H9 (cell line): ENCODE measurements around the gene PLB1. TPM values are rescaled to one million over a fixed set of nuclear protein-coding genes. Genes with fewer than 3 reads are reported as not detected.

ENCODE experiments used
- DNase-seq: peaks from one replicate; pipeline ENCODE4 v3.0.0-alpha.2; 2017
- H2AFZ ChIP-seq: one replicate; pipeline ENCODE4 v1.6.1; 2013; ENCODE audit warnings: mild to moderate bottlenecking, low read length, control low read depth, moderate library complexity
- H2AK5ac ChIP-seq: 2 replicates; pipeline ENCODE4 v1.6.1; 2013; ENCODE audit warnings: low read length, control low read depth, mixed read lengths; ENCODE audit not compliant: insufficient read length
- H2BK120ac ChIP-seq: one replicate; pipeline ENCODE4 v1.6.1; 2013; ENCODE audit warnings: low read depth, mild to moderate bottlenecking, low read length, control low read depth, inconsistent platforms; ENCODE audit not compliant: poor library complexity, severe bottlenecking
- H2BK12ac ChIP-seq: 2 replicates; pipeline ENCODE4 v1.6.1; 2013; ENCODE audit warnings: low read length, control low read depth, mixed read lengths, low read depth; ENCODE audit not compliant: insufficient read length
- H2BK15ac ChIP-seq: 2 replicates; pipeline ENCODE4 v1.6.1; 2013; ENCODE audit warnings: low read depth, low read length, control low read depth
- H2BK20ac ChIP-seq: one replicate; pipeline ENCODE4 v1.6.1; 2013; ENCODE audit warnings: low read depth, mild to moderate bottlenecking, low read length, control low read depth, inconsistent platforms; ENCODE audit not compliant: poor library complexity, severe bottlenecking
- H2BK5ac ChIP-seq: 2 replicates; pipeline ENCODE4 v1.6.1; 2013; ENCODE audit warnings: low read length, control low read depth, mixed read lengths; ENCODE audit not compliant: insufficient read length
- H3K14ac ChIP-seq: 2 replicates; pipeline ENCODE4 v1.6.1; 2013; ENCODE audit warnings: low read length, control low read depth; ENCODE audit not compliant: insufficient read depth
- H3K18ac ChIP-seq: 2 replicates; pipeline ENCODE4 v1.6.1; 2013; ENCODE audit warnings: low read depth, mild to moderate bottlenecking, mixed read lengths, low read length, control low read depth; ENCODE audit not compliant: insufficient read length
- H3K23ac ChIP-seq: 2 replicates; pipeline ENCODE4 v1.6.1; 2013; ENCODE audit warnings: low read length, control low read depth, mixed read lengths, low read depth; ENCODE audit not compliant: insufficient read length
- H3K23me2 ChIP-seq: 2 replicates; pipeline ENCODE4 v1.6.1; 2013; ENCODE audit warnings: low read depth, mild to moderate bottlenecking, mixed read lengths, low read length, control low read depth; ENCODE audit not compliant: insufficient read length, poor library complexity, severe bottlenecking
- H3K27ac ChIP-seq: 2 replicates; pipeline ENCODE4 v1.5.1; 2013; ENCODE audit warnings: low read length, control low read depth, mixed read lengths, low read depth; ENCODE audit not compliant: insufficient read length
- H3K27me3 ChIP-seq: 2 replicates; pipeline ENCODE4 v1.6.1; 2013; ENCODE audit warnings: low read length, control low read depth, inconsistent platforms; ENCODE audit not compliant: insufficient read depth
- H3K4ac ChIP-seq: 2 replicates; pipeline ENCODE4 v1.6.1; 2013; ENCODE audit warnings: low read depth, mild to moderate bottlenecking, control low read depth, inconsistent platforms, low read length, moderate library complexity
- H3K4me1 ChIP-seq: 2 replicates; pipeline ENCODE4 v1.6.1; 2013; ENCODE audit warnings: low read length, control low read depth, inconsistent platforms; ENCODE audit not compliant: insufficient read depth
- H3K4me2 ChIP-seq: 2 replicates; pipeline ENCODE4 v1.6.1; 2013; ENCODE audit warnings: low read length, control low read depth, mixed read lengths; ENCODE audit not compliant: insufficient read length, insufficient read depth
- H3K56ac ChIP-seq: 2 replicates; pipeline ENCODE4 v1.6.1; 2013; ENCODE audit warnings: low read depth, mild to moderate bottlenecking, mixed read lengths, low read length, control low read depth; ENCODE audit not compliant: insufficient read length
- H3K79me1 ChIP-seq: 2 replicates; pipeline ENCODE4 v1.6.1; 2013; ENCODE audit warnings: low read depth, mild to moderate bottlenecking, moderate library complexity, low read length, control low read depth, inconsistent platforms; ENCODE audit not compliant: insufficient read depth, poor library complexity, severe bottlenecking
- H3K79me2 ChIP-seq: 2 replicates; pipeline ENCODE4 v1.6.1; 2013; ENCODE audit warnings: low read length, control low read depth, inconsistent platforms; ENCODE audit not compliant: insufficient read depth
- H3K9ac ChIP-seq: 2 replicates; pipeline ENCODE4 v1.6.1; 2013; ENCODE audit warnings: low read length, control low read depth, mixed read lengths; ENCODE audit not compliant: insufficient read length; ENCODE audit errors: extremely low read depth
- H3K9me3 ChIP-seq: one replicate; pipeline ENCODE4 v1.6.1; 2013; ENCODE audit warnings: low read depth, low read length, inconsistent platforms; ENCODE audit not compliant: control insufficient read depth
- H3T11ph ChIP-seq: one replicate; pipeline ENCODE4 v1.6.1; 2013; ENCODE audit warnings: mild to moderate bottlenecking, low read length, control low read depth, inconsistent platforms
- H4K20me1 ChIP-seq: one replicate; pipeline ENCODE4 v1.6.1; 2013; ENCODE audit not compliant: control insufficient read depth, insufficient read length, insufficient read depth
- H4K5ac ChIP-seq: 2 replicates; pipeline ENCODE4 v1.6.1; 2013; ENCODE audit warnings: low read depth, mild to moderate bottlenecking, mixed read lengths, low read length, control low read depth; ENCODE audit not compliant: insufficient read length
- H4K8ac ChIP-seq: replicated peaks from 2 replicates; pipeline ENCODE4 v1.6.1; 2013; ENCODE audit warnings: low read length, control low read depth, mixed read lengths, low read depth; ENCODE audit not compliant: insufficient read length
- H4K91ac ChIP-seq: 2 replicates; pipeline ENCODE4 v1.6.1; 2013; ENCODE audit warnings: low read depth, mild to moderate bottlenecking, moderate library complexity, mixed read lengths, low read length, control low read depth; ENCODE audit not compliant: insufficient read length
- H3K27ac Mint-ChIP-seq, 3 experiments: 2 replicates in 2 of 3; 3 replicates in 1 of 3; pipeline ENCODE4 v1.8.0; 2020 to 2021; ENCODE audit warnings: mixed read lengths in 3 of 3, mild to moderate bottlenecking in 1 of 3, moderate library complexity in 1 of 3
- H3K27me3 Mint-ChIP-seq: 2 replicates; pipeline ENCODE4 v1.8.0; 2021; ENCODE audit warnings: low read depth, mild to moderate bottlenecking, moderate library complexity, mixed read lengths
- H3K36me3 Mint-ChIP-seq, 3 experiments: 2 replicates in 2 of 3; 3 replicates in 1 of 3; pipeline ENCODE4 v1.8.0; 2020 to 2021; ENCODE audit warnings: low read depth in 3 of 3, mixed read lengths in 3 of 3; ENCODE audit not compliant: insufficient read depth in 1 of 3
- H3K4me1 Mint-ChIP-seq, 2 experiments: 2 replicates each; pipeline ENCODE4 v1.8.0; 2020; ENCODE audit warnings: mixed read lengths in 2 of 2
- H3K4me3 Mint-ChIP-seq, 2 experiments: 2 replicates in 1 of 2; 3 replicates in 1 of 2; pipeline ENCODE4 v1.8.0; 2020 to 2021; ENCODE audit warnings: mild to moderate bottlenecking in 2 of 2, mixed read lengths in 2 of 2, moderate library complexity in 1 of 2
- H3K9me3 Mint-ChIP-seq, 2 experiments: 2 replicates in 1 of 2; 3 replicates in 1 of 2; pipeline ENCODE4 v1.8.0; 2020; ENCODE audit warnings: mild to moderate bottlenecking in 2 of 2, mixed read lengths in 2 of 2, moderate library complexity in 1 of 2
- WGBS: extraction: QIAGEN DNeasy Blood & Tissue Kit; methylation state at CpG from one replicate; pipeline ENCODE4 v1.1.7; 2013; ENCODE audit warnings: missing lambda C conversion rate, low lambda C conversion rate, mixed read lengths; ENCODE audit not compliant: insufficient read length; ENCODE audit errors: extremely low coverage; 5-methylcytosine and 5-hydroxymethylcytosine counted together
- total RNA-seq: library from RNA; stranded (reverse); gene quantifications from 2 replicates; pipeline ENCODE4 v1.2.1, GENCODE V29; 2021
- TF ChIP-seq, protein P1 (sequence below): fragments of 200-600 bp; sonication (generic); conservative IDR thresholded peaks from 3 replicates; pipeline ENCODE4 v1.8.0; 2021; ENCODE audit warnings: antibody characterized with exemption, mild to moderate bottlenecking

Gene PLB1
- total RNA-seq, 1 experiment from 2014 or later = not detected

DNA sequence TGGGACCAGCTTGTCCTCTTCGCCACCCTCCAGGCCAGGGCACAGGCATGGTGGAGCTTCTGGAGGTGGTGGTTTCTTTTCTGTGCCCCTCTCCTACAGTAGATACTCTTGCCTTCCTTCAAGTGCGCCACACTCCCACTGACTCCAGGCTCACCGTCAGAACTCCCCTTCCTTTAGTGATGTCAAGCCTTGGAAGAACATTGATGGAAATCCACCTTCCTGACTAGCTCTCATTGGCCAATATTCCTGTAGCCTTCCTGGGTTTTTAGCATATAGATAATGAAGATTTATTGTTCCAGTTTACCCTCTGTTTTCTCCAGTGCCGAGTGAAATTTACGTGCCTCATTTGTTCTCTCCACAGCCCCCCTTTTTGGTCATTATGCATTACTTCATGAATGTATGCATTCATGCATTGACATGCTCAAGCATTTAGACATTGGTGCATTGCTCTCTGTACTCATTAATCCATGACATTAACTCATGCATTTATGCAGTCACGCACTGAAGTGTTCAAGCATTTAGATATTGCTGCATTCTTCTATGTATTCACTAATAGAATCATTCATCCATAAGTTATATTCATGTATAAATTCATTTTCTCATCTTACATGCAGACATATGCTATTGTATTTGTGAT lies 37.3 kb downstream of the PLB1 start:
- Mint-ChIP-seq H3K36me3 (no peaks in the 10 kb centered on the region), H3K27ac (no peak overlapping the region; a peak in 1 of 7 replicates), H3K27me3 (peaks cover 6% of the 10 kb centered on the region), H3K4me3 (no peak overlapping the region), H3K4me1 (no peaks in the 10 kb centered on the region), H3K9me3 (no peaks in the 10 kb centered on the region; a peak in 1 of 5 replicates)
- Histone ChIP-seq H4K91ac (no peak overlapping the region), H2AK5ac (no peak overlapping the region), H3K4ac (no peak overlapping the region), H3K18ac (no peak overlapping the region), H2BK12ac (no peak overlapping the region), H3K14ac (no peak overlapping the region), H2BK15ac (no peak overlapping the region), H4K20me1 (no peaks in the 10 kb centered on the region), H2BK5ac (no peak overlapping the region), H3K9me3 (no peaks in the 10 kb centered on the region), H3K23ac (no peak overlapping the region), H3K79me1 (no peaks in the 10 kb centered on the region), H2AFZ (no peak overlapping the region), H2BK20ac (no peak overlapping the region), H3K79me2 (no peaks in the 10 kb centered on the region), H3K27me3 (no peaks in the 10 kb centered on the region; the same call in 1 of the 2 replicates), H2BK120ac (no peak overlapping the region), H3K9ac (no peak overlapping the region), H4K5ac (no peak overlapping the region), H3K23me2 (no peaks in the 10 kb centered on the region), H3K4me2 (no peak overlapping the region), H4K8ac (no peak overlapping the region), H3T11ph (no peak overlapping the region), H3K4me1 (no peaks in the 10 kb centered on the region), H3K27ac (no peak overlapping the region), H3K56ac (no peak overlapping the region)
- TF ChIP-seq, protein P1, sequence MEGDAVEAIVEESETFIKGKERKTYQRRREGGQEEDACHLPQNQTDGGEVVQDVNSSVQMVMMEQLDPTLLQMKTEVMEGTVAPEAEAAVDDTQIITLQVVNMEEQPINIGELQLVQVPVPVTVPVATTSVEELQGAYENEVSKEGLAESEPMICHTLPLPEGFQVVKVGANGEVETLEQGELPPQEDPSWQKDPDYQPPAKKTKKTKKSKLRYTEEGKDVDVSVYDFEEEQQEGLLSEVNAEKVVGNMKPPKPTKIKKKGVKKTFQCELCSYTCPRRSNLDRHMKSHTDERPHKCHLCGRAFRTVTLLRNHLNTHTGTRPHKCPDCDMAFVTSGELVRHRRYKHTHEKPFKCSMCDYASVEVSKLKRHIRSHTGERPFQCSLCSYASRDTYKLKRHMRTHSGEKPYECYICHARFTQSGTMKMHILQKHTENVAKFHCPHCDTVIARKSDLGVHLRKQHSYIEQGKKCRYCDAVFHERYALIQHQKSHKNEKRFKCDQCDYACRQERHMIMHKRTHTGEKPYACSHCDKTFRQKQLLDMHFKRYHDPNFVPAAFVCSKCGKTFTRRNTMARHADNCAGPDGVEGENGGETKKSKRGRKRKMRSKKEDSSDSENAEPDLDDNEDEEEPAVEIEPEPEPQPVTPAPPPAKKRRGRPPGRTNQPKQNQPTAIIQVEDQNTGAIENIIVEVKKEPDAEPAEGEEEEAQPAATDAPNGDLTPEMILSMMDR = no peak
- no peak for DNase-seq
- no CpG with 5 or more reads among the region's 6 CpGs for WGBS
